Psoas muscle (tissue), 8 donors: ENCODE measurements around the gene CCDC102B. TPM values are rescaled to one million over a fixed set of nuclear protein-coding genes. Genes with fewer than 3 reads are reported as not detected.

ENCODE experiments used
- ATAC-seq, 4 donors: fragments of 200-7000 bp; cut with Tn5 transposase; one replicate each; pipeline ENCODE4 v1.9.1; 2020; ENCODE audit warnings: moderate library complexity in 3 of 4, mild to moderate bottlenecking in 2 of 4
- DNase-seq, 2 donors: peaks; one replicate each; pipeline ENCODE4 v3.0.0-alpha.2; 2020
- H3K27ac ChIP-seq: fragments of 200-600 bp; one replicate; pipeline ENCODE4 v1.8.0; 2022
- H3K27me3 ChIP-seq, 3 donors: fragments of 200-600 bp in 1 of 3; one replicate each; pipeline versions ENCODE4 v1.6.1 to v1.8.0; 2013 to 2022; ENCODE audit warnings: low read length in 2 of 3, mild to moderate bottlenecking in 2 of 3, moderate library complexity in 1 of 3; ENCODE audit not compliant: insufficient read depth in 3 of 3
- H3K36me3 ChIP-seq, 2 donors: fragments of 200-600 bp in 1 of 2; one replicate each; pipeline versions ENCODE4 v1.6.1 to v1.8.0; 2013 to 2022; ENCODE audit warnings: low read depth in 1 of 2, mild to moderate bottlenecking in 1 of 2, moderate library complexity in 1 of 2; ENCODE audit not compliant: insufficient read depth in 1 of 2
- H3K4me1 ChIP-seq: fragments of 200-600 bp; one replicate; pipeline ENCODE4 v1.8.0; 2022
- H3K4me3 ChIP-seq: fragments of 200-600 bp; one replicate; pipeline ENCODE4 v1.8.0; 2022; ENCODE audit warnings: mild to moderate bottlenecking
- H3K9me3 ChIP-seq: fragments of 200-600 bp; one replicate; pipeline ENCODE4 v1.8.0; 2022
- WGBS, 3 donors: extraction: QIAGEN DNeasy Blood & Tissue Kit; methylation state at CpG; one replicate each; pipeline versions ENCODE4 v1.1.6 to v1.1.7; 2013; 5-methylcytosine and 5-hydroxymethylcytosine counted together
- intact Hi-C, 2 donors: fragments of 100-400 bp; cut with DNase I; formaldehyde crosslinking; loops; one replicate each; pipeline versions ENCODE4 v1.11.0 to v1.14.2; 2022
- polyA plus RNA-seq, 3 donors: library from polyadenylated mRNA; stranded (reverse); fragments of 200-250 nt; gene quantifications; one replicate each; pipeline ENCODE4 v1.2.3, GENCODE V29; 2013
- total RNA-seq, 4 donors: library from RNA; stranded (reverse); fragmentation: NEBNext Ultra II Directional in 2 of 4; extraction: Animal tissue kit (Norgen Biotek cat#: 25700) in 2 of 4; gene quantifications; one replicate each; pipeline versions ENCODE4 v1.2.1 to v1.2.4, GENCODE V29; 2021 to 2023
- TF ChIP-seq, protein P1 (sequence below): fragments of 200-600 bp; IDR thresholded peaks from one replicate; pipeline ENCODE4 v1.8.0; 2022; ENCODE audit warnings: antibody characterized with exemption
- donor health status: healthy with polysubstance abuse.
- donor health status: DM: no; HTN: no; CAD: no; lungs with moderate emphysema.
- donor health status: Bipolar disorder and iron deficiency.
- donor health status: healthy.
- donor health status: DM: yes; HTN: yes; CAD: no.
- donor health status: DM: no; HTN: no; CAD: no.
- donor health status: DM: no; HTN: no; CAD: no.
- donor health status: DM: yes; HTN: yes; CAD: no.

Gene CCDC102B
- total and polyA plus RNA-seq, 7 donors: 0.66 to 3.5 (median 1.5) TPM

DNA sequence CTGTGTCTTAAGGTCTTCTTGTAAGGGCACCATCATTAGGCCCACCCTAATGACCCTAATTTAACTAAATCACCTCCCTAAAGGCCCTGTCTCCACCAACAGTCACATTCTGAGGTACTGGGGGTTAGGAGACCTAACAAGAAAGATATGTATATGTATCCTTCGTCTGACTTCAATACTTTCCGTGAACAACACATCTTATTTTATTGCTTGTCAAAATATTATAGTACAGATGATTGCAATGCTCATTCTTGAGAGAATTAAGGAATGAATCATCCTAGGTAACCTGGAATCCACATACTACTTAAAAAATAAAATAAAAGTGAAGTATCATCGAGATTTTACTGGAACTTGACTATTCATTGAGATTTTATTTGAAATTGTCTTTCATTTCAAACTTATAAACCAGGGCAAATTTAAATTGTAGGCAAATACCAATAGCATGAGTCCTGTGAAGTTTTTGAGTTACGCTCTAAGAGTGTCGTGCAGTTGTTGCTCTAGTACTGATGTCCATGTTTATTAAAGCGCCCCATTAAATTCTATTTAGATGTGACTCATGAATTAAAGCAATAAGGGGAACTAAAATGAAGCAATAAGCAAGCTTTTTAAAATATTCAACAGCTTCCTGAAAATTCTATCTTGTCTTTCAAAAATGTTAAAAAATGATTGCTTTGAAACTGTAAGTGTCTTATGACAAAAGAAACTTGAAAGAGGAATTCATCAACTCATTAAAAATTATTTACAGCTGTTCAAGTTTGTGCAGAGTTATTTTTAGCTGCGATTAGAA lies 40.0 kb downstream of the CCDC102B start:
- Histone ChIP-seq H3K9me3 (no peaks in the 10 kb centered on the region), H3K36me3 (no peaks in the 10 kb centered on the region), H3K27me3 (no peaks in the 10 kb centered on the region), H3K27ac (no peak overlapping the region), H3K4me1 (no peaks in the 10 kb centered on the region), H3K4me3 (no peak overlapping the region)
- intact Hi-C loops: no loop called here
- no peak for ATAC-seq
- no peak for DNase-seq
- 54 to 75% (median 60%) methylated on average over 7 of the region's 7 CpGs for whole genome bisulfite sequencing, 3 donors
- TF ChIP-seq, protein P1, sequence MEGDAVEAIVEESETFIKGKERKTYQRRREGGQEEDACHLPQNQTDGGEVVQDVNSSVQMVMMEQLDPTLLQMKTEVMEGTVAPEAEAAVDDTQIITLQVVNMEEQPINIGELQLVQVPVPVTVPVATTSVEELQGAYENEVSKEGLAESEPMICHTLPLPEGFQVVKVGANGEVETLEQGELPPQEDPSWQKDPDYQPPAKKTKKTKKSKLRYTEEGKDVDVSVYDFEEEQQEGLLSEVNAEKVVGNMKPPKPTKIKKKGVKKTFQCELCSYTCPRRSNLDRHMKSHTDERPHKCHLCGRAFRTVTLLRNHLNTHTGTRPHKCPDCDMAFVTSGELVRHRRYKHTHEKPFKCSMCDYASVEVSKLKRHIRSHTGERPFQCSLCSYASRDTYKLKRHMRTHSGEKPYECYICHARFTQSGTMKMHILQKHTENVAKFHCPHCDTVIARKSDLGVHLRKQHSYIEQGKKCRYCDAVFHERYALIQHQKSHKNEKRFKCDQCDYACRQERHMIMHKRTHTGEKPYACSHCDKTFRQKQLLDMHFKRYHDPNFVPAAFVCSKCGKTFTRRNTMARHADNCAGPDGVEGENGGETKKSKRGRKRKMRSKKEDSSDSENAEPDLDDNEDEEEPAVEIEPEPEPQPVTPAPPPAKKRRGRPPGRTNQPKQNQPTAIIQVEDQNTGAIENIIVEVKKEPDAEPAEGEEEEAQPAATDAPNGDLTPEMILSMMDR: no peak

DNA sequence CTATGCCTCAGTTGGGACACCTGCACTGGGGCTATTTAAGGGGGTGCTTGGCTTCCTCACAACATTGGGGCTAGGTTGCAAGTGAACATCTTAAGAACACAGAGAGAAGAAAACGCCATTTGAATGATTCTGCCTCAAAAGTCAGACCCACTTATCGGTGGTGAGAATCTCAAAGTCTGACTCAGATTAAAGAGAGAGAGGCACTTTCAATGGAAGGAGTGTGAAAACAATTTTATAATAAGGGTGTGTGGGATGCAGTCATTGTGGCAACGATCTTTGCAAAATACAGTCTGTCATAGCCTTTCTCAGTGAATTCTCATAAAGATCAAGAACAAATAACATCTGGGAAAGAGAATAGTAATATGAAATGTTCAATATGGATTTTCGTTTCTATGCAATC lies 41.8 kb downstream of the CCDC102B start:
- intact Hi-C loops: loop anchor here in 1 of 2 donors (10.0 kb wide), 1 partner anchor 1245 kb away; no protein-coding TSS in a partner anchor
- DNase-seq (no peak), ATAC-seq (no peak)
- no peaks in the 10 kb centered on the region for H3K36me3 ChIP-seq
- 76 to 92% (median 79%) methylated on average over 4 of the region's 4 CpGs for WGBS, 3 donors
- H3K4me3 ChIP-seq: no peak overlapping the region
- TF ChIP-seq, protein P1: no peak
- H3K27me3 ChIP-seq: no peaks in the 10 kb centered on the region
- H3K27ac ChIP-seq: no peak overlapping the region
- H3K4me1 ChIP-seq: no peaks in the 10 kb centered on the region
- H3K9me3 ChIP-seq: no peaks in the 10 kb centered on the region

DNA sequence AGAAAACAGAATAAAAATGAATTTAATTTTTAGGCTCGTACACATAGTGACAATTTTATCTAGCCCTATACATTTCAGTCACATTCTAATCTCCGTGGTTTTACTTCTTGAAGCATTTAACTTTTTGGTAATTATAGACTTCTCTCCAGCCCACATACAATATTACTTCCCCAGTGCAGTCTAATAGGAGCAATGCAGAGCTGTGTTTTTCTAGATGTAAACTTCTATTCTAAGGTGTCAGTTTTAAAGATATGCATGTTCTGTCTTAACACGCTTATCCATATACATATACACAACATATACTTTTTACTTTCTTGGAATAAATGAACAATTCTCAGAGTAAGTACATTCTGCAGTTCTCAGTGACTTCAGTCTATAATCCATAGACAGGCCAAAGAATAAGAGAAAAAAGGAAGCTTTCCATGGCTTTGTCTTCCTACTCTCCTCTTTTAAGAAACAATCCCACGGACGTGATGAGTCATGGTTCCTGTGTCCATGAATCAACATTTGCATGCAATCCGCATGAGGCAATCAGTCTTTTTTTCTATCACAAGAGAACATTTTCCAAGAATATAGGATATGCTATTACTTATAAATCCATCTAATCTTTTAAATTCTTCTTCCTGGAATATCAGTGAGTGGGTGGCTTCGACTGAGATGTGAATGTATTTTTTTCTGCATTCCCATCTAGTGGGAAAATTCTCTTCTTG lies 42.8 kb downstream of the CCDC102B start:
- intact Hi-C loops: loop anchor here in 1 of 2 donors (10.0 kb wide), 1 partner anchor 1244 kb away; no protein-coding TSS in a partner anchor
- no peak overlapping the region for H3K27ac ChIP-seq
- DNase-seq (no peak), ATAC-seq (no peak)
- H3K4me3 ChIP-seq: no peak overlapping the region
- H3K36me3 ChIP-seq: no peaks in the 10 kb centered on the region
- H3K27me3 ChIP-seq: no peaks in the 10 kb centered on the region
- TF ChIP-seq, protein P1: no peak
- 47 to 54% (median 50%) methylated on average over 7 of the region's 7 CpGs for WGBS, 3 donors
- H3K9me3 ChIP-seq: no peaks in the 10 kb centered on the region
- no peaks in the 10 kb centered on the region for H3K4me1 ChIP-seq

DNA sequence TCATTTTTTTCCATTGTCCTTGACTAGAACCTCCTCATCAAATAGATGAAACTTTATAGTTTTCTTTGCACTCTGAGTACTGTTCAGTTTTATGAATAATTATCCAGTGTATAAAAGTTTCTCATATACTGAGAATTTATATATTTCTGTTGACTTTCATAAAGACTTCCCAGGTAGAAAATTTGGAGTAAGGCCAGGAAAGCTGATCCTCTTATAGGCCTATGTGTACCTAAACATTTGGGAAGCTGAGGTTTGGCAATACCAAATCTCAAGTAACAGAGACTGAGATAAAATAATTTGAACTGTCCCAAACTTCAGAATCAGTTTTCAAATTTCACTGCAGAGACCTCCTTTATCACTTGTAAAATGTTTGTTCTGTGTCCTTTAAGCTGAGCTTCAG lies 43.4 kb downstream of the CCDC102B start:
- no peaks in the 10 kb centered on the region for H3K27me3 ChIP-seq
- H3K36me3 ChIP-seq: no peaks in the 10 kb centered on the region
- no peak for DNase-seq
- no peak for ATAC-seq
- no peaks in the 10 kb centered on the region for H3K9me3 ChIP-seq
- H3K27ac ChIP-seq: no peak overlapping the region
- intact Hi-C loops: loop anchor here in 1 of 2 donors (10.0 kb wide), 1 partner anchor 1244 kb away; no protein-coding TSS in a partner anchor
- no peak overlapping the region for H3K4me3 ChIP-seq
- TF ChIP-seq, protein P1: no peak
- H3K4me1 ChIP-seq: no peaks in the 10 kb centered on the region
